H9 (cell line): ENCODE data around the gene ADAMTS16. TPM values are rescaled to one million over a fixed set of nuclear protein-coding genes. Genes with fewer than 3 reads are reported as not detected.

Source experiments
- DNase-seq: peaks from one replicate; pipeline ENCODE4 v3.0.0-alpha.2; 2017
- H2AFZ ChIP-seq: one replicate; pipeline ENCODE4 v1.6.1; 2013; ENCODE audit warnings: mild to moderate bottlenecking, low read length, control low read depth, moderate library complexity
- H2AK5ac ChIP-seq: 2 replicates; pipeline ENCODE4 v1.6.1; 2013; ENCODE audit warnings: low read length, control low read depth, mixed read lengths; ENCODE audit not compliant: insufficient read length
- H2BK120ac ChIP-seq: one replicate; pipeline ENCODE4 v1.6.1; 2013; ENCODE audit warnings: low read depth, mild to moderate bottlenecking, low read length, control low read depth, inconsistent platforms; ENCODE audit not compliant: poor library complexity, severe bottlenecking
- H2BK12ac ChIP-seq: 2 replicates; pipeline ENCODE4 v1.6.1; 2013; ENCODE audit warnings: low read length, control low read depth, mixed read lengths, low read depth; ENCODE audit not compliant: insufficient read length
- H2BK15ac ChIP-seq: 2 replicates; pipeline ENCODE4 v1.6.1; 2013; ENCODE audit warnings: low read depth, low read length, control low read depth
- H2BK20ac ChIP-seq: one replicate; pipeline ENCODE4 v1.6.1; 2013; ENCODE audit warnings: low read depth, mild to moderate bottlenecking, low read length, control low read depth, inconsistent platforms; ENCODE audit not compliant: poor library complexity, severe bottlenecking
- H2BK5ac ChIP-seq: 2 replicates; pipeline ENCODE4 v1.6.1; 2013; ENCODE audit warnings: low read length, control low read depth, mixed read lengths; ENCODE audit not compliant: insufficient read length
- H3K14ac ChIP-seq: 2 replicates; pipeline ENCODE4 v1.6.1; 2013; ENCODE audit warnings: low read length, control low read depth; ENCODE audit not compliant: insufficient read depth
- H3K18ac ChIP-seq: 2 replicates; pipeline ENCODE4 v1.6.1; 2013; ENCODE audit warnings: low read depth, mild to moderate bottlenecking, mixed read lengths, low read length, control low read depth; ENCODE audit not compliant: insufficient read length
- H3K23ac ChIP-seq: 2 replicates; pipeline ENCODE4 v1.6.1; 2013; ENCODE audit warnings: low read length, control low read depth, mixed read lengths, low read depth; ENCODE audit not compliant: insufficient read length
- H3K23me2 ChIP-seq: 2 replicates; pipeline ENCODE4 v1.6.1; 2013; ENCODE audit warnings: low read depth, mild to moderate bottlenecking, mixed read lengths, low read length, control low read depth; ENCODE audit not compliant: insufficient read length, poor library complexity, severe bottlenecking
- H3K27ac ChIP-seq: 2 replicates; pipeline ENCODE4 v1.5.1; 2013; ENCODE audit warnings: low read length, control low read depth, mixed read lengths, low read depth; ENCODE audit not compliant: insufficient read length
- H3K27me3 ChIP-seq: 2 replicates; pipeline ENCODE4 v1.6.1; 2013; ENCODE audit warnings: low read length, control low read depth, inconsistent platforms; ENCODE audit not compliant: insufficient read depth
- H3K4ac ChIP-seq: 2 replicates; pipeline ENCODE4 v1.6.1; 2013; ENCODE audit warnings: low read depth, mild to moderate bottlenecking, control low read depth, inconsistent platforms, low read length, moderate library complexity
- H3K4me1 ChIP-seq: 2 replicates; pipeline ENCODE4 v1.6.1; 2013; ENCODE audit warnings: low read length, control low read depth, inconsistent platforms; ENCODE audit not compliant: insufficient read depth
- H3K4me2 ChIP-seq: 2 replicates; pipeline ENCODE4 v1.6.1; 2013; ENCODE audit warnings: low read length, control low read depth, mixed read lengths; ENCODE audit not compliant: insufficient read length, insufficient read depth
- H3K56ac ChIP-seq: 2 replicates; pipeline ENCODE4 v1.6.1; 2013; ENCODE audit warnings: low read depth, mild to moderate bottlenecking, mixed read lengths, low read length, control low read depth; ENCODE audit not compliant: insufficient read length
- H3K79me1 ChIP-seq: 2 replicates; pipeline ENCODE4 v1.6.1; 2013; ENCODE audit warnings: low read depth, mild to moderate bottlenecking, moderate library complexity, low read length, control low read depth, inconsistent platforms; ENCODE audit not compliant: insufficient read depth, poor library complexity, severe bottlenecking
- H3K79me2 ChIP-seq: 2 replicates; pipeline ENCODE4 v1.6.1; 2013; ENCODE audit warnings: low read length, control low read depth, inconsistent platforms; ENCODE audit not compliant: insufficient read depth
- H3K9ac ChIP-seq: 2 replicates; pipeline ENCODE4 v1.6.1; 2013; ENCODE audit warnings: low read length, control low read depth, mixed read lengths; ENCODE audit not compliant: insufficient read length; ENCODE audit errors: extremely low read depth
- H3K9me3 ChIP-seq: one replicate; pipeline ENCODE4 v1.6.1; 2013; ENCODE audit warnings: low read depth, low read length, inconsistent platforms; ENCODE audit not compliant: control insufficient read depth
- H3T11ph ChIP-seq: one replicate; pipeline ENCODE4 v1.6.1; 2013; ENCODE audit warnings: mild to moderate bottlenecking, low read length, control low read depth, inconsistent platforms
- H4K20me1 ChIP-seq: one replicate; pipeline ENCODE4 v1.6.1; 2013; ENCODE audit not compliant: control insufficient read depth, insufficient read length, insufficient read depth
- H4K5ac ChIP-seq: 2 replicates; pipeline ENCODE4 v1.6.1; 2013; ENCODE audit warnings: low read depth, mild to moderate bottlenecking, mixed read lengths, low read length, control low read depth; ENCODE audit not compliant: insufficient read length
- H4K8ac ChIP-seq: replicated peaks from 2 replicates; pipeline ENCODE4 v1.6.1; 2013; ENCODE audit warnings: low read length, control low read depth, mixed read lengths, low read depth; ENCODE audit not compliant: insufficient read length
- H4K91ac ChIP-seq: 2 replicates; pipeline ENCODE4 v1.6.1; 2013; ENCODE audit warnings: low read depth, mild to moderate bottlenecking, moderate library complexity, mixed read lengths, low read length, control low read depth; ENCODE audit not compliant: insufficient read length
- H3K27ac Mint-ChIP-seq, 3 experiments: 2 replicates in 2 of 3; 3 replicates in 1 of 3; pipeline ENCODE4 v1.8.0; 2020 to 2021; ENCODE audit warnings: mixed read lengths in 3 of 3, mild to moderate bottlenecking in 1 of 3, moderate library complexity in 1 of 3
- H3K27me3 Mint-ChIP-seq: 2 replicates; pipeline ENCODE4 v1.8.0; 2021; ENCODE audit warnings: low read depth, mild to moderate bottlenecking, moderate library complexity, mixed read lengths
- H3K36me3 Mint-ChIP-seq, 3 experiments: 2 replicates in 2 of 3; 3 replicates in 1 of 3; pipeline ENCODE4 v1.8.0; 2020 to 2021; ENCODE audit warnings: low read depth in 3 of 3, mixed read lengths in 3 of 3; ENCODE audit not compliant: insufficient read depth in 1 of 3
- H3K4me1 Mint-ChIP-seq, 2 experiments: 2 replicates each; pipeline ENCODE4 v1.8.0; 2020; ENCODE audit warnings: mixed read lengths in 2 of 2
- H3K4me3 Mint-ChIP-seq, 2 experiments: 2 replicates in 1 of 2; 3 replicates in 1 of 2; pipeline ENCODE4 v1.8.0; 2020 to 2021; ENCODE audit warnings: mild to moderate bottlenecking in 2 of 2, mixed read lengths in 2 of 2, moderate library complexity in 1 of 2
- H3K9me3 Mint-ChIP-seq, 2 experiments: 2 replicates in 1 of 2; 3 replicates in 1 of 2; pipeline ENCODE4 v1.8.0; 2020; ENCODE audit warnings: mild to moderate bottlenecking in 2 of 2, mixed read lengths in 2 of 2, moderate library complexity in 1 of 2
- WGBS: extraction: QIAGEN DNeasy Blood & Tissue Kit; methylation state at CpG from one replicate; pipeline ENCODE4 v1.1.7; 2013; ENCODE audit warnings: missing lambda C conversion rate, low lambda C conversion rate, mixed read lengths; ENCODE audit not compliant: insufficient read length; ENCODE audit errors: extremely low coverage; 5-methylcytosine and 5-hydroxymethylcytosine counted together
- total RNA-seq: library from RNA; stranded (reverse); gene quantifications from 2 replicates; pipeline ENCODE4 v1.2.1, GENCODE V29; 2021
- TF ChIP-seq, protein P1 (sequence below): fragments of 200-600 bp; sonication (generic); conservative IDR thresholded peaks from 3 replicates; pipeline ENCODE4 v1.8.0; 2021; ENCODE audit warnings: antibody characterized with exemption, mild to moderate bottlenecking

Gene ADAMTS16
- total RNA-seq, 1 experiment from 2014 or later, result 4.5 TPM

DNA sequence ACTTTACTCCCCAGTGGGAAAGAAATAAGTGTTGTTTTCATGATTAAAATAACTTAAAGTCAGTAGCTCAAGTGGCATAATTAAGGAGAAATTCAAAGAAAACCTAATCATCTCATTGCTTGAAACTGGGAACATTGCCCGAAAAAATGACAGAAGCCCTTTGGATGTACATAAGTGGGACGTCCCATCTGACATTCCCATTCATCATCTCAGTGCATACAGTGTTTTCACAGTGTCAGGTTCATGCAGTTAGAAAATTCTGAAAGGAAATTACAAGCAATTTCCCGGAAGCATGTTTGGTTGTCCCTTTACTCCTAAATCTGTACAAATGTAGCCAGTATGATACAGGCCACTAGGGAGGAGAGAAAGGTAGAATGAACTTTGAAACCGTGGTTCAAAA is 95.6 kb downstream of the ADAMTS16 start:
- H3K4ac ChIP-seq, result no peak overlapping the region
- Mint-ChIP-seq H3K27me3 (no peaks in the 10 kb centered on the region; the same call in 1 of the 2 replicates), H3K4me3 (no peak overlapping the region), H3K9me3 (no peaks in the 10 kb centered on the region), H3K36me3 (no peaks in the 10 kb centered on the region), H3K4me1 (peaks cover 0 to 3% of the 10 kb centered on the region in 2 experiments; a peak in 1 of 4 replicates), H3K27ac (no peak overlapping the region)
- no peak overlapping the region for H2BK5ac ChIP-seq
- no peak overlapping the region for H3T11ph ChIP-seq
- no peak overlapping the region for H4K8ac ChIP-seq
- H3K23ac ChIP-seq, result no peak overlapping the region
- no peaks in the 10 kb centered on the region for H3K23me2 ChIP-seq
- H2BK12ac ChIP-seq, result no peak overlapping the region
- no peaks in the 10 kb centered on the region for H3K9me3 ChIP-seq
- H2AK5ac ChIP-seq, result no peak overlapping the region
- no peak overlapping the region for H3K14ac ChIP-seq
- no peak overlapping the region for H2BK120ac ChIP-seq
- no peak overlapping the region for H4K91ac ChIP-seq
- no peak overlapping the region for H4K5ac ChIP-seq
- no peak overlapping the region for H2BK20ac ChIP-seq
- no peak overlapping the region for H3K4me2 ChIP-seq
- no peak overlapping the region for H3K9ac ChIP-seq
- TF ChIP-seq, protein P1, sequence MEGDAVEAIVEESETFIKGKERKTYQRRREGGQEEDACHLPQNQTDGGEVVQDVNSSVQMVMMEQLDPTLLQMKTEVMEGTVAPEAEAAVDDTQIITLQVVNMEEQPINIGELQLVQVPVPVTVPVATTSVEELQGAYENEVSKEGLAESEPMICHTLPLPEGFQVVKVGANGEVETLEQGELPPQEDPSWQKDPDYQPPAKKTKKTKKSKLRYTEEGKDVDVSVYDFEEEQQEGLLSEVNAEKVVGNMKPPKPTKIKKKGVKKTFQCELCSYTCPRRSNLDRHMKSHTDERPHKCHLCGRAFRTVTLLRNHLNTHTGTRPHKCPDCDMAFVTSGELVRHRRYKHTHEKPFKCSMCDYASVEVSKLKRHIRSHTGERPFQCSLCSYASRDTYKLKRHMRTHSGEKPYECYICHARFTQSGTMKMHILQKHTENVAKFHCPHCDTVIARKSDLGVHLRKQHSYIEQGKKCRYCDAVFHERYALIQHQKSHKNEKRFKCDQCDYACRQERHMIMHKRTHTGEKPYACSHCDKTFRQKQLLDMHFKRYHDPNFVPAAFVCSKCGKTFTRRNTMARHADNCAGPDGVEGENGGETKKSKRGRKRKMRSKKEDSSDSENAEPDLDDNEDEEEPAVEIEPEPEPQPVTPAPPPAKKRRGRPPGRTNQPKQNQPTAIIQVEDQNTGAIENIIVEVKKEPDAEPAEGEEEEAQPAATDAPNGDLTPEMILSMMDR, result no peak
- no peak overlapping the region for H3K18ac ChIP-seq
- no peak overlapping the region for H3K27ac ChIP-seq
- no peaks in the 10 kb centered on the region for H3K27me3 ChIP-seq
- WGBS, result no CpG with 5 or more reads among the region's 4 CpGs
- no peaks in the 10 kb centered on the region for H3K79me1 ChIP-seq
- H3K56ac ChIP-seq, result no peak overlapping the region
- no peaks in the 10 kb centered on the region for H4K20me1 ChIP-seq
- H2BK15ac ChIP-seq, result no peak overlapping the region
- no peak for DNase-seq
- no peak overlapping the region for H2AFZ ChIP-seq
- no peaks in the 10 kb centered on the region for H3K79me2 ChIP-seq
- H3K4me1 ChIP-seq, result no peaks in the 10 kb centered on the region
